Astrocyte (in vitro differentiated cells and primary cell): ENCODE data around the gene MPP2. TPM values are rescaled to one million over a fixed set of nuclear protein-coding genes. Genes with fewer than 3 reads are reported as not detected.
"Not testable (repeated sequence)": the region's sequence is repeated elsewhere in the genome, so short reads cannot be mapped to it uniquely, and the experiment has no call there.

Source experiments
- DNase-seq: peaks from one replicate; pipeline ENCODE4 v3.0.0-alpha.2; 2010; ENCODE audit warnings: low read depth
- FAIRE-seq: peaks from 2 replicates; lab custom pipeline; 2011; peaks lifted over from hg19 to GRCh38; lab: Jason Lieb, UNC
- H2AFZ ChIP-seq: 2 replicates; pipeline ENCODE4 v1.6.0; 2012; ENCODE audit warnings: low read depth, low read length, inconsistent platforms
- H3K27ac ChIP-seq: 2 replicates; pipeline ENCODE4 v1.5.1; 2011; ENCODE audit warnings: low read depth, low read length, inconsistent platforms
- H3K27me3 ChIP-seq: 2 replicates; pipeline ENCODE4 v1.6.0; 2011; ENCODE audit warnings: low read length, inconsistent platforms; ENCODE audit not compliant: insufficient read depth
- H3K36me3 ChIP-seq: 2 replicates; pipeline ENCODE4 v1.5.1; 2011; ENCODE audit warnings: low read length, inconsistent platforms; ENCODE audit not compliant: insufficient read depth
- H3K4me1 ChIP-seq: 2 replicates; pipeline ENCODE4 v1.5.1; 2011; ENCODE audit warnings: low read length, inconsistent platforms; ENCODE audit not compliant: insufficient read depth
- H3K4me2 ChIP-seq: 2 replicates; pipeline ENCODE4 v1.6.0; 2012; ENCODE audit warnings: low read length, inconsistent platforms
- H3K4me3 ChIP-seq: 2 replicates; pipeline ENCODE4 v1.5.1; 2011; ENCODE audit warnings: low read depth, mild to moderate bottlenecking, low read length, inconsistent platforms; ENCODE audit not compliant: insufficient read depth
- H3K79me2 ChIP-seq: 2 replicates; pipeline ENCODE4 v1.6.0; 2012; ENCODE audit warnings: mild to moderate bottlenecking, low read length, inconsistent platforms; ENCODE audit not compliant: insufficient read depth
- H3K9ac ChIP-seq: 2 replicates; pipeline ENCODE4 v1.6.0; 2012; ENCODE audit warnings: mild to moderate bottlenecking, low read length, inconsistent platforms
- H3K9me3 ChIP-seq: 2 replicates; pipeline ENCODE4 v1.5.1; 2012; ENCODE audit warnings: low read depth, mild to moderate bottlenecking, low read length, inconsistent platforms; ENCODE audit not compliant: insufficient read depth
- H4K20me1 ChIP-seq: 2 replicates; pipeline ENCODE4 v1.6.0; 2012; ENCODE audit warnings: low read length, inconsistent platforms; ENCODE audit not compliant: insufficient read depth
- H3K27ac Mint-ChIP-seq: one replicate; pipeline ENCODE4 v1.8.0; 2021; ENCODE audit warnings: mild to moderate bottlenecking, mixed read lengths; ENCODE audit not compliant: unreplicated experiment
- H3K27me3 Mint-ChIP-seq: one replicate; pipeline ENCODE4 v1.8.0; 2021; ENCODE audit warnings: low read depth, mixed read lengths; ENCODE audit not compliant: unreplicated experiment
- H3K36me3 Mint-ChIP-seq: one replicate; pipeline ENCODE4 v1.8.0; 2021; ENCODE audit warnings: low read depth, mixed read lengths; ENCODE audit not compliant: unreplicated experiment
- H3K4me1 Mint-ChIP-seq: one replicate; pipeline ENCODE4 v1.8.0; 2021; ENCODE audit warnings: low read depth, mixed read lengths; ENCODE audit not compliant: unreplicated experiment
- H3K4me3 Mint-ChIP-seq: one replicate; pipeline ENCODE4 v1.8.0; 2021; ENCODE audit warnings: mild to moderate bottlenecking, moderate library complexity, mixed read lengths; ENCODE audit not compliant: unreplicated experiment
- H3K9me3 Mint-ChIP-seq: one replicate; pipeline ENCODE4 v1.8.0; 2021; ENCODE audit warnings: mild to moderate bottlenecking, mixed read lengths; ENCODE audit not compliant: unreplicated experiment
- EZH2 ChIP-seq: IDR thresholded peaks from 2 replicates; pipeline ENCODE4 v1.6.1; 2012; ENCODE audit warnings: mild to moderate bottlenecking, low read length, inconsistent platforms; ENCODE audit not compliant: insufficient read depth
- total RNA-seq: library from RNA; stranded (reverse); gene quantifications from 2 replicates; pipeline ENCODE4 v1.2.1, GENCODE V29; 2021
- TF ChIP-seq, protein P1 (sequence below): IDR thresholded peaks from 2 replicates; pipeline ENCODE4 v1.5.1; 2011; ENCODE audit warnings: low read depth, mild to moderate bottlenecking, inconsistent platforms, low read length, moderate library complexity; ENCODE audit not compliant: insufficient read depth

The MPP2 gene
- total RNA-seq, 1 donor from 2014 or later, result 8.0 TPM

DNA sequence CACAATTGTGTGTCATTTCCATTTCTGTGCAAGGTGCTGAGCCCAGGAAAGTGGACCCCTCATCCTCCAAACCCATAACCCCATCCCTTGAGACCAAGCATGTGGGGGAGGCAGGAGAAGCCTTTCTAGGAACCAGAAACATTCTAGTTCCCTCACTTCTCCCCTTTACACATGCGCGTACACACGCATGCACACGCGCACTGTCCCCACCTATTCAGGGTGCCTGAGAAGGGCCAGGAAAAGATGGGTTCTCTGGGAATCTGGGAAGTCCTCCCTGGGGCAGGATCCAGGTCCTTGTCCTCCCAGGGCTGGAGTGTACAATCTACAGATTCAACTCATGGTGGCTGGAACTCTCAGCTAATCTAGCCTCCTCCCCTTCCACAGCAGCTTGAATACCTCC, 32.5 kb upstream of the MPP2 start:
- H3K4me1 ChIP-seq, result no peaks in the 10 kb centered on the region
- H3K4me3 ChIP-seq, result no peak overlapping the region
- no peaks in the 10 kb centered on the region for H4K20me1 ChIP-seq
- no peak overlapping the region for H3K4me2 ChIP-seq
- no peak overlapping the region for H3K9ac ChIP-seq
- H3K9me3 ChIP-seq, result no peaks in the 10 kb centered on the region
- H3K4me1 Mint-ChIP-seq, result peaks cover 3% of the 10 kb centered on the region
- H3K4me3 Mint-ChIP-seq, result no peak overlapping the region
- DNase-seq (no peak), FAIRE-seq (no peak)
- H3K36me3 Mint-ChIP-seq, result no peaks in the 10 kb centered on the region
- no peak overlapping the region for H3K27ac ChIP-seq
- no peaks in the 10 kb centered on the region for H3K79me2 ChIP-seq
- H3K27me3 ChIP-seq, result peaks cover 7% of the 10 kb centered on the region
- TF ChIP-seq, protein P1, sequence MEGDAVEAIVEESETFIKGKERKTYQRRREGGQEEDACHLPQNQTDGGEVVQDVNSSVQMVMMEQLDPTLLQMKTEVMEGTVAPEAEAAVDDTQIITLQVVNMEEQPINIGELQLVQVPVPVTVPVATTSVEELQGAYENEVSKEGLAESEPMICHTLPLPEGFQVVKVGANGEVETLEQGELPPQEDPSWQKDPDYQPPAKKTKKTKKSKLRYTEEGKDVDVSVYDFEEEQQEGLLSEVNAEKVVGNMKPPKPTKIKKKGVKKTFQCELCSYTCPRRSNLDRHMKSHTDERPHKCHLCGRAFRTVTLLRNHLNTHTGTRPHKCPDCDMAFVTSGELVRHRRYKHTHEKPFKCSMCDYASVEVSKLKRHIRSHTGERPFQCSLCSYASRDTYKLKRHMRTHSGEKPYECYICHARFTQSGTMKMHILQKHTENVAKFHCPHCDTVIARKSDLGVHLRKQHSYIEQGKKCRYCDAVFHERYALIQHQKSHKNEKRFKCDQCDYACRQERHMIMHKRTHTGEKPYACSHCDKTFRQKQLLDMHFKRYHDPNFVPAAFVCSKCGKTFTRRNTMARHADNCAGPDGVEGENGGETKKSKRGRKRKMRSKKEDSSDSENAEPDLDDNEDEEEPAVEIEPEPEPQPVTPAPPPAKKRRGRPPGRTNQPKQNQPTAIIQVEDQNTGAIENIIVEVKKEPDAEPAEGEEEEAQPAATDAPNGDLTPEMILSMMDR, result no peak
- TF ChIP-seq EZH2, result no peak
- no peak overlapping the region for H3K27ac Mint-ChIP-seq
- no peak overlapping the region for H2AFZ ChIP-seq
- H3K27me3 Mint-ChIP-seq, result peaks cover 38% of the 10 kb centered on the region
- no peaks in the 10 kb centered on the region for H3K9me3 Mint-ChIP-seq
- no peaks in the 10 kb centered on the region for H3K36me3 ChIP-seq

DNA sequence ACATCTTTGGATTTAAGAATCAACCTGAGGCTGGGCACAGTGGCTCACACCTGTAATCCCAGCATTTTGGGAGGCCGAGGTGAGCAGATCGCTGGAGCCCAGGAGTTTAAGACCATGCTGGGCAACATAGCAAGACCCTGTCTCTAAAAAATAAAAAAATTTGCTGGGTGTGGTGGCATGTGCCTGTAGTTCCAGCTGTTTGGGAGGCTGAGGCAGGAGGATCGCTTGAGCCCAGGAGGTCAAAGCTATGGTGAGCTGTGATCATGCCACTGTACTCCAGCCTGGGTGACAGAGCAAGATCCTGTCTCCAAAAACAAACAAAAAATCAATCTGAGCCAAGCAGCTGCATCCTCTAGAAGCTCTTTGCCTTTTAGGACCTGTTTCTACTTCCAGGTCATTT, 32.1 kb upstream of the MPP2 start:
- H3K36me3 ChIP-seq, H3K4me3 ChIP-seq, H2AFZ ChIP-seq, H3K27ac ChIP-seq, H3K27ac Mint-ChIP-seq, H4K20me1 ChIP-seq, H3K27me3 ChIP-seq, H3K36me3 Mint-ChIP-seq, FAIRE-seq, H3K4me1 ChIP-seq, H3K79me2 ChIP-seq, H3K9me3 Mint-ChIP-seq, H3K4me1 Mint-ChIP-seq, H3K9me3 ChIP-seq, H3K4me3 Mint-ChIP-seq, DNase-seq, H3K9ac ChIP-seq, H3K4me2 ChIP-seq: not testable (repeated sequence)
- peaks cover 36% of the 10 kb centered on the region for H3K27me3 Mint-ChIP-seq

DNA sequence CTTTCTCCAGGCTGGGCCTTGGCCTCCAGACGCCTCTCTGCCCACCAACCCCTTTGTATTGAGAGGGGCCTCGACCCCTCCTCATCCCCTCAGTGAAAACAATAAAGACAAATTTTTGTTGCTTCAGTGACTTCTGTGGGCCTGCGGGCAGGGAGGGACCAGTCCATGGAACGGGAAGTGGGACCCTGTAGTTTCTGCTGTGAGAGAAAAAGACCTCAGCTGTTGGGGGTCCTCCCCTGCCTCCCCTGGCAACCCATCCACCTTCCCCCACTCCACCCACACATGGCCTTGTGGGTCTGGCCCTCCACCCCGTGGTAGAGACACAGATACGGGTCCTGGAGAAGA, 31.5 kb upstream of the MPP2 start:
- H3K4me2 ChIP-seq, result no peak overlapping the region
- DNase-seq (no peak), FAIRE-seq (no peak)
- H4K20me1 ChIP-seq, result no peaks in the 10 kb centered on the region
- Mint-ChIP-seq H3K27ac (no peak overlapping the region), H3K36me3 (no peaks in the 10 kb centered on the region), H3K4me3 (no peak overlapping the region), H3K4me1 (peaks cover 3% of the 10 kb centered on the region), H3K27me3 (peaks cover 38% of the 10 kb centered on the region), H3K9me3 (no peaks in the 10 kb centered on the region)
- no peak overlapping the region for H3K4me3 ChIP-seq
- peaks cover 7% of the 10 kb centered on the region for H3K27me3 ChIP-seq
- TF ChIP-seq, protein P1, result no peak
- no peak for TF ChIP-seq EZH2
- no peak overlapping the region for H2AFZ ChIP-seq
- H3K9me3 ChIP-seq, result no peaks in the 10 kb centered on the region
- H3K4me1 ChIP-seq, result no peaks in the 10 kb centered on the region
- no peaks in the 10 kb centered on the region for H3K36me3 ChIP-seq
- no peak overlapping the region for H3K27ac ChIP-seq
- H3K9ac ChIP-seq, result no peak overlapping the region
- no peaks in the 10 kb centered on the region for H3K79me2 ChIP-seq
